ENCODE measurements around the gene SMIM27. TPM values are rescaled to one million over a fixed set of nuclear protein-coding genes. Genes with fewer than 3 reads are reported as not detected.

SMIM27 gene
- total and polyA plus RNA-seq, 2 of the 8 experiments (the other 6 are each of a cell fraction or from before 2014, with no cell fraction given): 3.6 to 18.1 TPM

DNA sequence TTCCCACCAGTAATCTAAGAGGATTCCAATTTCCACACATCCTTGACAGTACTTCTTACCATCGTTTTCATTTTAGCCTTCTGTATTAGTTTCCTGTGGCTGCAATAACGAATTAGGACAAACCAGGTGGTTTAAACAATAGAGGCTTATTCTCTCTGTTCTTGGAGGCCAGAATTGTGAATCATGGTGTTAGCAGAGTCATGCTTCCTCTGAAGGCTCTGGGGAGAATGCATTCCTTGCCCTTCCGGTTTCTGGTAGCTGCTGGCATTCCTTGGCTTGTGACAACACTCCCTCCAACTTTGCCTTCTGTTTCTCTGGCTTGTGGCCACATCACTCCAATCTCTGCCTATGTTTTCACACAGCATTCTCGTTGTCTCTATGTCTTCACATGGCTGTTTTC, 49.7 kb upstream of the SMIM27 start:
- Histone ChIP-seq H3K56ac (replicated peaks; ENCODE audit: insufficient read length, low read depth, low read length) (no peak overlapping the region), H2BK20ac (ENCODE audit: low read length) (no peak overlapping the region), H2AK5ac (ENCODE audit: low read depth, low read length) (no peak overlapping the region), H2BK15ac (ENCODE audit: low read length) (no peak overlapping the region), H3K9me3 (ENCODE audit: insufficient read depth in 2 of 2, low read depth in 1 of 2, low read length in 1 of 2) (no peaks in the 10 kb centered on the region), H3K79me1 (ENCODE audit: low read depth, low read length) (no peaks in the 10 kb centered on the region), H3K4ac (replicated peaks; ENCODE audit: insufficient read length, low read depth, low read length) (no peak overlapping the region), H3K27me3 (replicated peaks in 1 of 4; ENCODE audit: control insufficient read depth in 3 of 4, extremely low read depth in 1 of 4, insufficient read depth in 3 of 4, low read length in 3 of 4) (no peaks in the 10 kb centered on the region), H3K4me2 (ENCODE audit: insufficient read depth in 1 of 2, low read depth in 2 of 2, low read length in 2 of 2) (no peak overlapping the region), H2BK5ac (ENCODE audit: low read depth, low read length) (no peak overlapping the region), H4K91ac (replicated peaks; ENCODE audit: insufficient read length, low read length) (no peak overlapping the region), H3K36me3 (ENCODE audit: control insufficient read depth in 2 of 4, insufficient read depth in 4 of 4, low read length in 3 of 4) (peaks cover 0 to 4% (median 0%) of the 10 kb centered on the region in 4 experiments; a peak in 2 of 8 replicates), H3K79me2 (ENCODE audit: control insufficient read depth in 1 of 2, insufficient read depth in 2 of 2, low read length in 2 of 2) (no peaks in the 10 kb centered on the region), H4K8ac (ENCODE audit: extremely low read depth, insufficient read depth, low read length) (no peak overlapping the region), H2BK120ac (replicated peaks; ENCODE audit: low read depth, low read length) (no peak overlapping the region), H3K14ac (ENCODE audit: insufficient read length) (no peak overlapping the region), H2BK12ac (ENCODE audit: low read depth, low read length) (no peak overlapping the region), H3K27ac (ENCODE audit: low read depth, low read length) (no peak overlapping the region), H3K4me3 (ENCODE audit: extremely low read depth in 1 of 4, insufficient read depth in 2 of 4, low read depth in 3 of 4, low read length in 4 of 4) (no peak overlapping the region), H2AFZ (ENCODE audit: low read length) (no peak overlapping the region), H3K18ac (ENCODE audit: extremely low read depth, low read length) (no peak overlapping the region), H3K9ac (replicated peaks in 1 of 4; ENCODE audit: extremely low read depth in 1 of 4, low read depth in 3 of 4, low read length in 3 of 4) (no peak overlapping the region), H3K23me2 (ENCODE audit: low read depth, low read length) (no peaks in the 10 kb centered on the region), H4K5ac (ENCODE audit: insufficient read length, low read depth, low read length) (no peak overlapping the region), H4K20me1 (replicated peaks in 1 of 2; ENCODE audit: control insufficient read depth in 1 of 2, insufficient read depth in 2 of 2, low read length in 2 of 2) (no peaks in the 10 kb centered on the region), H3K23ac (ENCODE audit: insufficient read length) (no peak overlapping the region), H3K4me1 (replicated peaks in 1 of 4; ENCODE audit: control insufficient read depth in 3 of 4, insufficient read depth in 4 of 4, low read length in 3 of 4) (peaks cover 0 to 7% (median 2%) of the 10 kb centered on the region in 4 experiments; a peak in 3 of 7 replicates)
- ChIA-PET POLR2A (ENCODE audit: partially characterized antibody) (interaction anchor here (0.9 to 1.2 kb wide), 2 partner anchors 23 to 118 kb away, joined by 3 read pairs; partner anchors contain the start of genes ACO1 and RIGI), CTCF (ENCODE audit: partially characterized antibody) (interaction anchor here (0.7 kb wide), 1 partner anchor 120 kb away, joined by 3 read pairs; no protein-coding TSS in a partner anchor)
- FAIRE-seq (no peak), DNase-seq (ENCODE audit: low read depth in 1 of 2, low spot score in 2 of 2) (no peak)
- WGBS, 2 experiments (ENCODE audit: extremely low coverage in 1 of 2, insufficient coverage in 1 of 2, insufficient read length in 1 of 2, insufficient replicate concordance in 2 of 2, low coverage in 1 of 2, low lambda C conversion rate in 2 of 2, missing lambda C conversion rate in 1 of 2): 81% methylated on average over 4 of the region's 4 CpGs; no CpG with 5 or more reads in 1 of the 2 experiments
- no peak for TF ChIP-seq CREB1 (IDR thresholded peaks at IDR 0.05)
- no peak for TF ChIP-seq POLR2A (IDR thresholded peaks at IDR 0.05; ENCODE audit: control extremely low read depth in 1 of 2, low read depth in 2 of 2, low read length in 2 of 2)
- no peak for TF ChIP-seq CTBP2 (IDR thresholded peaks at IDR 0.05; ENCODE audit: borderline replicate concordance, insufficient read depth, insufficient read length, low read length)
- no peak for TF ChIP-seq SIRT6 (IDR thresholded peaks at IDR 0.05; ENCODE audit: low read length)
- no peak for TF ChIP-seq RNF2 (IDR thresholded peaks at IDR 0.05; ENCODE audit: borderline replicate concordance, low read depth, low read length, missing control alignments, poor library complexity, severe bottlenecking)
- no peak for TF ChIP-seq ATF3 (IDR thresholded peaks at IDR 0.05; ENCODE audit: insufficient read depth, low read depth, low read length)
- no peak for TF ChIP-seq KDM5A (IDR thresholded peaks at IDR 0.05; ENCODE audit: low read length)
- TF ChIP-seq, protein P1, sequence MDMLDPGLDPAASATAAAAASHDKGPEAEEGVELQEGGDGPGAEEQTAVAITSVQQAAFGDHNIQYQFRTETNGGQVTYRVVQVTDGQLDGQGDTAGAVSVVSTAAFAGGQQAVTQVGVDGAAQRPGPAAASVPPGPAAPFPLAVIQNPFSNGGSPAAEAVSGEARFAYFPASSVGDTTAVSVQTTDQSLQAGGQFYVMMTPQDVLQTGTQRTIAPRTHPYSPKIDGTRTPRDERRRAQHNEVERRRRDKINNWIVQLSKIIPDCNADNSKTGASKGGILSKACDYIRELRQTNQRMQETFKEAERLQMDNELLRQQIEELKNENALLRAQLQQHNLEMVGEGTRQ (IDR thresholded peaks at IDR 0.05; ENCODE audit: low read length): no peak
- TF ChIP-seq BRCA1 (IDR thresholded peaks at IDR 0.05; ENCODE audit: low read depth, low read length): no peak
- no peak for TF ChIP-seq ZNF274 (IDR thresholded peaks at IDR 0.05; ENCODE audit: borderline replicate concordance, extremely low read depth, low read length)
- no peak for TF ChIP-seq BCL11A (IDR thresholded peaks at IDR 0.05; ENCODE audit: low read depth in 2 of 2, low read length in 2 of 2)

Data from H1 (cell line).